Right lobe of liver (tissue), 6 donors: ENCODE measurements around the gene CAVIN2. TPM values are rescaled to one million over a fixed set of nuclear protein-coding genes. Genes with fewer than 3 reads are reported as not detected.
A peak's percentile ranks its signal among the peaks of the same experiment; 100 is the strongest.

ENCODE experiments used
- ATAC-seq, 4 donors: fragments of 200-7000 bp; cut with Tn5 transposase; one replicate each; pipeline ENCODE4 v1.9.1; 2020; ENCODE audit warnings: mild to moderate bottlenecking in 4 of 4, moderate library complexity in 4 of 4
- DNase-seq, 3 donors: peaks; one replicate each; pipeline ENCODE4 v3.0.0-alpha.2; 2020
- H3K27ac ChIP-seq, 3 donors: fragments of 200-600 bp; one replicate each; pipeline ENCODE4 v1.8.0; 2022
- H3K27me3 ChIP-seq, 2 donors: fragments of 200-600 bp; one replicate each; pipeline ENCODE4 v1.8.0; 2022
- H3K36me3 ChIP-seq, 4 donors: fragments of 200-600 bp; sonication (generic) in 1 of 4; one replicate each; pipeline versions ENCODE4 v1.5.1 to v1.8.0; 2017 to 2022; ENCODE audit warnings: control low read depth in 1 of 4
- H3K4me1 ChIP-seq, 4 donors: fragments of 200-600 bp; sonication (generic) in 1 of 4; one replicate each; pipeline versions ENCODE4 v1.5.1 to v1.8.0; 2017 to 2022; ENCODE audit warnings: control low read depth in 1 of 4
- H3K4me3 ChIP-seq, 3 donors: fragments of 200-600 bp; one replicate each; pipeline ENCODE4 v1.8.0; 2022
- H3K9me3 ChIP-seq, 4 donors: fragments of 200-600 bp; sonication (generic) in 1 of 4; one replicate each; pipeline versions ENCODE4 v1.5.1 to v1.8.0; 2017 to 2022; ENCODE audit warnings: control low read depth in 1 of 4
- POLR2A ChIP-seq: fragments of 450-650 bp; IDR thresholded peaks from one replicate; pipeline ENCODE4 v1.6.1; 2017; ENCODE audit warnings: antibody characterized with exemption, mild to moderate bottlenecking
- WGBS: methylation state at CpG from one replicate; pipeline ENCODE4 v1.1.6; 2018; ENCODE audit warnings: low coverage, low lambda C conversion rate; ENCODE audit not compliant: insufficient coverage; ENCODE audit errors: missing lambda C conversion rate; 5-methylcytosine and 5-hydroxymethylcytosine counted together
- intact Hi-C, 2 donors: fragments of 100-400 bp; cut with DNase I; formaldehyde crosslinking; loops; one replicate each; pipeline versions ENCODE4 v1.11.2 to v1.14.1; 2022
- total RNA-seq, 6 experiments: library from RNA; depleted of rRNA in 2 of 6; stranded (reverse); fragments of >200 nt in 2 of 6; fragmentation: NEBNext Ultra II Directional in 3 of 6; extraction: Animal tissue kit (Norgen Biotek cat#: 25700) in 3 of 6; gene quantifications; one replicate each; pipeline versions ENCODE4 v1.1.0 to v1.2.4, GENCODE V29; 2016 to 2023
- TF ChIP-seq, protein P1 (sequence below), 4 donors: fragments of 200-600 bp in 3 of 4; fragments of 450-650 bp in 1 of 4; IDR thresholded peaks; one replicate each; pipeline versions ENCODE4 v1.5.1 to v1.8.0; 2016 to 2022; ENCODE audit warnings: antibody characterized with exemption in 4 of 4, mild to moderate bottlenecking in 2 of 4
- donor health status: DM: no; HTN: yes; CAD: no.
- donor health status: DM: no; HTN: no; CAD: no.
- donor health status: DM: no; HTN: no; CAD: no.
- donor health status: DM: no; HTN: yes; CAD: no.
- donor health status: DM: no; HTN: yes; CAD: no.

The CAVIN2 gene
- total RNA-seq, 6 experiments from 2014 or later: 6.8 to 17.5 (median 9.6) TPM

DNA sequence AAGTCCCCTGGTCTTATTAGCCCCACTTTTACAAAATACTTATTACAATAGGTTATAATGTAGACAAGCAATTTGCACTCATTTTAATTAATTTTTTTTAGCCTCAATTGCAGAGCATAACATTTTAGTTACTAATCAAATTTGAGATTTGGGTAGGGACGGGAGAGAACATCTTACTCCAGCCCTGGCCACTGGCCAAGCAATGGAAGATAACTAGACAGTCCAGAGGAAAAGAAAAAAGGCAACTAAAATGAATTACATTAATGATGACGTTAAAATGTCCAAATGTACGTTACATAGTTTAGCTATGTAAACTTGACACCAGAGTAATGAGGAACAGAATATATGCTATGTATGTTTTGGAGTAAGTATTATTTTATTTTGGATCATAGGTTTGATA, 11.0 kb upstream of the CAVIN2 start:
- Histone ChIP-seq H3K4me3 (no peak overlapping the region), H3K9me3 (no peaks in the 10 kb centered on the region), H3K27me3 (no peaks in the 10 kb centered on the region), H3K4me1 (peaks cover 0 to 5% (median 0%) of the 10 kb centered on the region in 4 donors), H3K27ac (no peak overlapping the region), H3K36me3 (no peaks in the 10 kb centered on the region)
- no peak for DNase-seq
- 77% methylated on average over 3 of the region's 3 CpGs for WGBS
- no peak for ATAC-seq
- intact Hi-C loops: no loop called here
- no peak for TF ChIP-seq POLR2A
- TF ChIP-seq, protein P1, sequence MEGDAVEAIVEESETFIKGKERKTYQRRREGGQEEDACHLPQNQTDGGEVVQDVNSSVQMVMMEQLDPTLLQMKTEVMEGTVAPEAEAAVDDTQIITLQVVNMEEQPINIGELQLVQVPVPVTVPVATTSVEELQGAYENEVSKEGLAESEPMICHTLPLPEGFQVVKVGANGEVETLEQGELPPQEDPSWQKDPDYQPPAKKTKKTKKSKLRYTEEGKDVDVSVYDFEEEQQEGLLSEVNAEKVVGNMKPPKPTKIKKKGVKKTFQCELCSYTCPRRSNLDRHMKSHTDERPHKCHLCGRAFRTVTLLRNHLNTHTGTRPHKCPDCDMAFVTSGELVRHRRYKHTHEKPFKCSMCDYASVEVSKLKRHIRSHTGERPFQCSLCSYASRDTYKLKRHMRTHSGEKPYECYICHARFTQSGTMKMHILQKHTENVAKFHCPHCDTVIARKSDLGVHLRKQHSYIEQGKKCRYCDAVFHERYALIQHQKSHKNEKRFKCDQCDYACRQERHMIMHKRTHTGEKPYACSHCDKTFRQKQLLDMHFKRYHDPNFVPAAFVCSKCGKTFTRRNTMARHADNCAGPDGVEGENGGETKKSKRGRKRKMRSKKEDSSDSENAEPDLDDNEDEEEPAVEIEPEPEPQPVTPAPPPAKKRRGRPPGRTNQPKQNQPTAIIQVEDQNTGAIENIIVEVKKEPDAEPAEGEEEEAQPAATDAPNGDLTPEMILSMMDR (IDR thresholded peaks at IDR 0.05): no peak

DNA sequence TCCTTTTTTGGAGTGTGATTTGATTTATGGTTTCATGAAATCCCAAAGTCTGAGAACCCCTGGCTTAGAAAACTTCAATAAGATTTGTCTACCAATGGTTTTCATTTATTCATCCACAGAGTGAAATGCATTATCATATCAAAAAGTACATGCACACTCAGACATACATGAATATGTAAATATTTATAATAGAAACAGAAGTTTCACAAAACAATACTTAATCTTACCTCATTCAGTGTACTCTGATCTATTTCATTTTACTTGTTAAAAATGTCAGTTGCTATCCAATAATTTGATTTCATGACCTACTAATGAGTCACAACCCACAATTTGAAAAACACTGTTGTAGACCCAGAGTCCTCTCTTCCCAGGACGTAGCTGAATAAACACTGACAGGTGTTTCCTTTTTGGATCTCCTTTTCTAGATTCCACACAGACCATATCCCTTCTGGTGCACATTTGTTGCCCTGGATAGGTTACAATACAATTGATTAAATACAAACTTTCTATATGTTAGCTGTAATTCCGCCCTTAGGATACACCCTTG, 10.4 kb upstream of the CAVIN2 start:
- no peaks in the 10 kb centered on the region for H3K36me3 ChIP-seq
- no peak for DNase-seq
- peaks cover 0 to 5% (median 0%) of the 10 kb centered on the region in 4 donors for H3K4me1 ChIP-seq
- H3K27me3 ChIP-seq: no peaks in the 10 kb centered on the region
- no peak overlapping the region for H3K4me3 ChIP-seq
- H3K27ac ChIP-seq: no peak overlapping the region
- ATAC-seq: peak in 1 of 4 donors; percentile 27
- H3K9me3 ChIP-seq: no peaks in the 10 kb centered on the region
- WGBS: 41% methylated on average over 2 of the region's 2 CpGs
- TF ChIP-seq, protein P1 (IDR thresholded peaks at IDR 0.05): no peak
- TF ChIP-seq POLR2A: no peak
- intact Hi-C loops: no loop called here

DNA sequence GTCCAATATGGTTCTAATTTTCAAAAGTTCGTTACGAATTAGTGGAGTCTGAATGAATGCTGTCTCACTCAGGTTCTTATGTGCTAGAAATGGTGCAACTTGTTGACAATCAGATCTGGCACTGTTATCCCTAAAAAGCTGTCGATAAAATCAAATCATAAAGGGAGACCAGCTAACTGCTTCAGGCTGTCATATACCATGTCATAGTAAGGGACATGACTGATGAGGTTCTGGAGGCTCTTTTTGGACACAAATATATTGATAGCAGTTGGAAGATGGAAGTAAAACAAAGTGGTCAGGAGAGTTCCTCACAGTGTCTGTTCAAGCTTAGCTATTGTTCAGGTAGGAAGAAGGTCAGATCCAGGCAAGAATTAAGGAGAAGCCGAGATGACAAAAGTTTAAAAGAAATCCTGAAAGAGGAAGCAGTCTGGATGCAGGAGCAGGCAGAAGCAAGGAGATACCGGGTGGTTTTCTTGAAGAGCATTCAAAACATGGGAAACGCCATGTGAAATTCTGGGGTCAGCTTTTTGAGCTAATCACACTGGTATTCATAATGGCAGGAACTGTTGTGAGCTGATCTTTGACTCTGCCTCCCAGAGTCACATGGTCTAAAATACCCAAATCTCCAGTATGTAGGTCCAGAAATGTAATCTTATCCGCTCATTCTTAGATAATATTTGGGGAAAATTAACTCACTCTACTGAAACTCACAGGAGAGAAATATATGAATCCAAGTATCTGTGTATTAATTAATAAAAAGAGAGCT, 9.4 kb upstream of the CAVIN2 start:
- H3K4me1 ChIP-seq: peaks cover 0 to 5% (median 0%) of the 10 kb centered on the region in 4 donors
- no peaks in the 10 kb centered on the region for H3K36me3 ChIP-seq
- DNase-seq: no peak
- intact Hi-C loops: no loop called here
- H3K4me3 ChIP-seq: no peak overlapping the region
- TF ChIP-seq, protein P1 (IDR thresholded peaks at IDR 0.05): no peak
- no peak for TF ChIP-seq POLR2A
- no peaks in the 10 kb centered on the region for H3K27me3 ChIP-seq
- H3K27ac ChIP-seq: no peak overlapping the region
- no peak for ATAC-seq
- WGBS: 77% methylated on average over 7 of the region's 7 CpGs
- H3K9me3 ChIP-seq: no peaks in the 10 kb centered on the region

DNA sequence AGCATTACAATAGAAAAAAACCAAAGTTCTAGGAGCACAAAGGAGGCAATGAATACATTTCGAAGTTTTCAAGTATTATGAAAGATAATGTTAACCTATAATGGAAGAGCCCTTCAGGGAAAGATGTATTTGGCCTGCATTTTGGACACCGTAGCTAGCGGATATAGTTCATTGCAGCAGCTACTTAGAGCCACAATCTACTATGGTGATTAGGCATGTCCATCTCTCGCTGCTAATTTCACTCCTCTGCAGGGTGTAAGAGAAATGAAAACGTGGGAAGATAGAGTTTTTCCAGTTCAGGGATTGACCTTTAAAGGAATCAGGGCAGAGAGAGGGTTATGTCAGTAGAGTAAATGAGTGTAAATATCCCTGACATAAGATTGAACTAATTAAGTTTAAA, 8.5 kb upstream of the CAVIN2 start:
- Histone ChIP-seq H3K36me3 (no peaks in the 10 kb centered on the region), H3K27me3 (no peaks in the 10 kb centered on the region), H3K4me1 (peaks cover 0 to 5% (median 0%) of the 10 kb centered on the region in 4 donors), H3K9me3 (no peaks in the 10 kb centered on the region), H3K4me3 (no peak overlapping the region), H3K27ac (no peak overlapping the region)
- DNase-seq (no peak), ATAC-seq (no peak)
- 72% methylated on average over 3 of the region's 5 CpGs for whole genome bisulfite sequencing
- intact Hi-C loops: no loop called here
- TF ChIP-seq, protein P1 (IDR thresholded peaks at IDR 0.05): no peak
- no peak for TF ChIP-seq POLR2A
